IMR-90 (cell line): ENCODE results near the gene UBASH3B. TPM values are rescaled to one million over a fixed set of nuclear protein-coding genes. Genes with fewer than 3 reads are reported as not detected.
A peak's percentile ranks its signal among the peaks of the same experiment; 100 is the strongest.

Experiments
- ATAC-seq: fragments of 200-7000 bp; cut with Tn5 transposase; 2 replicates; pipeline ENCODE4 v1.9.1; 2020; ENCODE audit warnings: low read depth, mild to moderate bottlenecking, moderate library complexity
- BruUV-seq: library from RNA; stranded (reverse); fragments of 400-500 nt; replicated peaks from 2 replicates; lab custom pipeline; 2021; lab: Mats Ljungman, UMichigan
- CTCF ChIA-PET: fragments of 300-600 bp; formaldehyde crosslinking; extraction: SDS; loops from one replicate; lab custom pipeline; 2021; ENCODE audit warnings: antibody characterized with exemption; lab: Yijun Ruan, JAX
- POLR2A ChIA-PET: fragments of 300-600 bp; sonication (Branson Sonifier 250); formaldehyde crosslinking; loops from one replicate; lab custom pipeline; 2022; ENCODE audit warnings: antibody characterized with exemption; ENCODE audit not compliant: unreplicated experiment; lab: Charles Lee
- DNase-seq: peaks from one replicate; pipeline ENCODE4 v3.0.0; 2013
- H2AFZ ChIP-seq: replicated peaks from 2 replicates; pipeline ENCODE3; 2013; ENCODE audit warnings: low read length, mild to moderate bottlenecking; ENCODE audit not compliant: poor library complexity
- H2AK5ac ChIP-seq: 2 replicates; pipeline ENCODE4 v1.6.1; 2013; ENCODE audit warnings: low read depth, low read length, inconsistent platforms
- H2AK9ac ChIP-seq: replicated peaks from 2 replicates; pipeline ENCODE3; 2013; ENCODE audit warnings: mild to moderate bottlenecking, low read depth, low read length, moderate library complexity; ENCODE audit not compliant: poor library complexity
- H2BK120ac ChIP-seq: 2 replicates; pipeline ENCODE4 v1.6.1; 2013; ENCODE audit warnings: low read depth, low read length, inconsistent platforms
- H2BK15ac ChIP-seq: 3 replicates; pipeline ENCODE4 v1.6.1; 2013; ENCODE audit warnings: low read depth, low read length, inconsistent platforms
- H2BK20ac ChIP-seq: 2 replicates; pipeline ENCODE4 v1.6.1; 2013; ENCODE audit warnings: low read depth, mild to moderate bottlenecking, inconsistent platforms, low read length, moderate library complexity
- H2BK5ac ChIP-seq: 2 replicates; pipeline ENCODE4 v1.6.1; 2013; ENCODE audit warnings: mild to moderate bottlenecking, low read depth, low read length, inconsistent platforms; ENCODE audit not compliant: poor library complexity, severe bottlenecking
- H3K14ac ChIP-seq: replicated peaks from 2 replicates; pipeline ENCODE4 v1.6.1; 2013; ENCODE audit warnings: low read depth, low read length, inconsistent platforms
- H3K18ac ChIP-seq: 2 replicates; pipeline ENCODE4 v1.6.1; 2013; ENCODE audit warnings: low read depth, low read length, control low read depth
- H3K23ac ChIP-seq: 2 replicates; pipeline ENCODE4 v1.6.1; 2013; ENCODE audit warnings: low read depth, low read length, inconsistent platforms
- H3K27ac ChIP-seq: 2 replicates; pipeline ENCODE4 v1.5.1; 2013; ENCODE audit warnings: mild to moderate bottlenecking, control low read depth, low read length; ENCODE audit not compliant: insufficient read depth
- H3K27me3 ChIP-seq: 2 replicates; pipeline ENCODE4 v1.6.1; 2013; ENCODE audit warnings: low read length; ENCODE audit not compliant: control insufficient read depth, insufficient read depth
- H3K36me3 ChIP-seq: 2 replicates; pipeline ENCODE4 v1.6.1; 2013; ENCODE audit warnings: low read length, mixed read lengths; ENCODE audit not compliant: control insufficient read depth, insufficient read depth
- H3K4ac ChIP-seq: 2 replicates; pipeline ENCODE4 v1.6.1; 2013; ENCODE audit warnings: low read depth, low read length, inconsistent platforms
- H3K4me1 ChIP-seq: 2 replicates; pipeline ENCODE4 v1.6.1; 2013; ENCODE audit warnings: low read length, mixed read lengths; ENCODE audit not compliant: control insufficient read depth, insufficient read depth
- H3K4me2 ChIP-seq: 2 replicates; pipeline ENCODE4 v1.6.1; 2013; ENCODE audit warnings: low read depth, mild to moderate bottlenecking, control low read depth, low read length, moderate library complexity
- H3K4me3 ChIP-seq: 2 replicates; pipeline ENCODE4 v1.5.1; 2013; ENCODE audit warnings: low read depth, mild to moderate bottlenecking, control low read depth, low read length, moderate library complexity; ENCODE audit not compliant: insufficient read depth
- H3K56ac ChIP-seq: 2 replicates; pipeline ENCODE4 v1.6.1; 2013; ENCODE audit warnings: low read length, inconsistent platforms; ENCODE audit not compliant: insufficient read depth; ENCODE audit errors: extremely low read depth
- H3K79me1 ChIP-seq, 2 experiments: 2 replicates each; pipeline ENCODE4 v1.6.1; 2013; ENCODE audit warnings: low read length in 2 of 2, inconsistent platforms in 1 of 2, low read depth in 1 of 2
- H3K9ac ChIP-seq: 2 replicates; pipeline ENCODE4 v1.6.1; 2013; ENCODE audit warnings: low read depth, low read length, control low read depth
- H3K9me1 ChIP-seq: 2 replicates; pipeline ENCODE4 v1.6.1; 2013; ENCODE audit warnings: low read length, inconsistent platforms; ENCODE audit not compliant: insufficient read depth
- H3K9me3 ChIP-seq: 2 replicates; pipeline ENCODE4 v1.6.1; 2013; ENCODE audit warnings: low read length; ENCODE audit not compliant: control insufficient read depth, insufficient read depth
- H4K20me1 ChIP-seq: 2 replicates; pipeline ENCODE4 v1.6.1; 2013; ENCODE audit warnings: low read length, inconsistent platforms; ENCODE audit not compliant: insufficient read depth
- H4K5ac ChIP-seq: 2 replicates; pipeline ENCODE4 v1.6.1; 2013; ENCODE audit warnings: mild to moderate bottlenecking, low read depth, low read length, control low read depth
- H4K8ac ChIP-seq, 2 experiments: 2 replicates each; pipeline ENCODE4 v1.6.1; 2013; ENCODE audit warnings: low read depth in 2 of 2, low read length in 2 of 2, control low read depth in 1 of 2, inconsistent platforms in 1 of 2
- H4K91ac ChIP-seq: 2 replicates; pipeline ENCODE4 v1.6.1; 2013; ENCODE audit warnings: low read depth, low read length, inconsistent platforms; ENCODE audit not compliant: insufficient read depth
- BHLHE40 ChIP-seq: fragments of 150-350 bp; IDR thresholded peaks from 2 replicates; pipeline ENCODE4 v1.6.1; 2016; ENCODE audit warnings: mild to moderate bottlenecking, low read depth, low read length
- CEBPB ChIP-seq: IDR thresholded peaks from 2 replicates; pipeline ENCODE4 v1.6.1; 2012; ENCODE audit warnings: low read depth, low read length, improper control_type of control experiment
- CHD1 ChIP-seq: IDR thresholded peaks from 2 replicates; pipeline ENCODE4 v1.6.1; 2012; ENCODE audit warnings: low read depth, low read length, improper control_type of control experiment
- CTCF ChIP-seq: conservative IDR thresholded peaks from 2 replicates; pipeline ENCODE4 v1.5.1; 2012; ENCODE audit warnings: mild to moderate bottlenecking, low read depth, low read length, improper control_type of control experiment
- ELK1 ChIP-seq: fragments of 150-350 bp; IDR thresholded peaks from 2 replicates; pipeline ENCODE4 v1.6.1; 2016; ENCODE audit warnings: low read depth, mild to moderate bottlenecking, low read length, moderate library complexity, borderline replicate concordance
- FOS ChIP-seq: fragments of 150-350 bp; IDR thresholded peaks from 2 replicates; pipeline ENCODE4 v1.6.1; 2016; ENCODE audit warnings: low read depth, low read length
- MAFK ChIP-seq: IDR thresholded peaks from 2 replicates; pipeline ENCODE4 v1.6.1; 2012; ENCODE audit warnings: low read depth, low read length, improper control_type of control experiment
- MAZ ChIP-seq: IDR thresholded peaks from 2 replicates; pipeline ENCODE4 v1.6.1; 2012; ENCODE audit warnings: low read depth, mild to moderate bottlenecking, low read length, improper control_type of control experiment, moderate library complexity, borderline replicate concordance
- MXI1 ChIP-seq: IDR thresholded peaks from 2 replicates; pipeline ENCODE4 v1.6.1; 2012; ENCODE audit warnings: low read depth, mild to moderate bottlenecking, low read length, moderate library complexity, borderline replicate concordance
- NFE2L2 ChIP-seq: fragments of 150-350 bp; IDR thresholded peaks from 2 replicates; pipeline ENCODE4 v1.6.1; 2016; ENCODE audit warnings: low read depth, mild to moderate bottlenecking, low read length
- POLR2A ChIP-seq: IDR thresholded peaks from 2 replicates; pipeline ENCODE4 v1.6.1; 2012; ENCODE audit warnings: mild to moderate bottlenecking, low read depth, low read length
- RAD21 ChIP-seq: IDR thresholded peaks from 2 replicates; pipeline ENCODE4 v1.6.1; 2012; ENCODE audit warnings: low read length, improper control_type of control experiment
- RCOR1 ChIP-seq: IDR thresholded peaks from 2 replicates; pipeline ENCODE4 v1.6.1; 2012; ENCODE audit warnings: mild to moderate bottlenecking, low read length, improper control_type of control experiment; ENCODE audit not compliant: insufficient replicate concordance
- RFX5 ChIP-seq: IDR thresholded peaks from 2 replicates; pipeline ENCODE4 v1.8.0; 2012; ENCODE audit warnings: low read depth, mild to moderate bottlenecking, low read length, moderate library complexity
- SMC3 ChIP-seq: fragments of 150-350 bp; IDR thresholded peaks from 2 replicates; pipeline ENCODE4 v1.6.1; 2016; ENCODE audit warnings: low read depth, mild to moderate bottlenecking, antibody characterized with exemption, low read length, moderate library complexity
- USF2 ChIP-seq: fragments of 150-350 bp; IDR thresholded peaks from 2 replicates; pipeline ENCODE4 v1.6.1; 2017; ENCODE audit warnings: mild to moderate bottlenecking, antibody characterized with exemption, low read length, low read depth
- WGBS, 2 experiments: methylation state at CpG; one replicate each; pipeline versions ENCODE4 v1.1.5 to v1.1.7; 2013; ENCODE audit warnings: missing lambda C conversion rate in 2 of 2; ENCODE audit not compliant: insufficient read length in 1 of 2; ENCODE audit errors: extremely low coverage in 2 of 2; 5-methylcytosine and 5-hydroxymethylcytosine counted together
- dilution Hi-C: fragments of 300-500 bp; cut with HindIII; formaldehyde crosslinking; loops from one replicate; pipeline ENCODE4 v1.14.3; 2018; ENCODE audit warnings: low sequenced_read_pairs; ENCODE audit not compliant: unreplicated experiment
- in situ Hi-C: fragments of 300-500 bp; cut with MboI; formaldehyde crosslinking; loops from 3 replicates; pipeline ENCODE4 v1.14.3; 2019; ENCODE audit warnings: low sequenced_read_pairs, inconsistent platforms, mixed read lengths
- intact Hi-C: fragments of 100-400 bp; cut with micrococcal nuclease; formaldehyde crosslinking; loops from 2 replicates; pipeline ENCODE4 v1.10.0; 2022
- polyA plus RNA-seq, 3 experiments: library from polyadenylated mRNA; depleted of rRNA; stranded (reverse); fragments of >200 nt; gene quantifications; 2 replicates each; pipeline ENCODE4 v1.2.3, GENCODE V29; 2012; ENCODE audit warnings: low replicate concordance in 1 of 3
- total RNA-seq: library from RNA; depleted of rRNA; stranded (reverse); fragments of >200 nt; gene quantifications from 2 replicates; pipeline ENCODE4 v1.2.3, GENCODE V29; 2012

The UBASH3B gene
- total and polyA plus RNA-seq, 2 of the 4 experiments (the other 2 are of a cell fraction) = 27.2 to 48.0 TPM

- intact Hi-C loops = no loop called here
- Histone ChIP-seq H3K27me3 (no peaks in the 10 kb centered on the region), H4K20me1 (peaks cover 22% of the 10 kb centered on the region), H3K9ac (no peak overlapping the region), H2BK5ac (peak overlapping the region; percentile 48), H3K4me2 (no peak overlapping the region), H4K5ac (no peak overlapping the region), H3K9me3 (peaks cover 4% of the 10 kb centered on the region), H3K36me3 (no peaks in the 10 kb centered on the region; the same call in 1 of the 2 replicates), H3K18ac (no peak overlapping the region; the same call in 1 of the 2 replicates), H3K23ac (peak overlapping the region; percentile 28; the same call in 1 of the 2 replicates), H2AK9ac (no peak overlapping the region), H4K8ac (peak overlapping the region in 1 of 2 experiments; percentile 12; a peak in 1 of 4 replicates), H3K4ac (peak overlapping the region; percentile 62; the same call in 1 of the 2 replicates), H2BK20ac (peak overlapping the region; percentile 23; the same call in 1 of the 2 replicates), H2BK15ac (peak overlapping the region; percentile 38; the same call in 2 of the 3 replicates), H3K4me1 (peaks cover 32% of the 10 kb centered on the region), H3K27ac (no peak overlapping the region), H4K91ac (peak overlapping the region; percentile 31; the same call in 1 of the 2 replicates), H3K9me1 (peaks cover 37% of the 10 kb centered on the region), H2AFZ (no peak overlapping the region), H2BK120ac (peak overlapping the region; percentile 38; the same call in 1 of the 2 replicates), H2AK5ac (peak overlapping the region; percentile 87), H3K79me1 (peaks cover 39 to 83% of the 10 kb centered on the region in 2 experiments), H3K4me3 (no peak overlapping the region), H3K56ac (no peak overlapping the region), H3K14ac (peak overlapping the region; percentile 53; the same call in 1 of the 2 replicates)
- dilution Hi-C loops = no loop called here
- no CpG with 5 or more reads among the region's 1 CpG for WGBS, 2 experiments
- no peak for ATAC-seq
- BruUV-seq = no TSS peak
- DNase-seq = no peak
- ChIA-PET CTCF (interaction anchor here (0.6 to 1.3 kb wide), 2 partner anchors 111 to 196 kb away, joined by 4 to 5 read pairs; no protein-coding TSS in a partner anchor), POLR2A (interaction anchor here (0.6 kb wide), 1 partner anchor 31 kb away, joined by 4 read pairs; no protein-coding TSS in a partner anchor)
- in situ Hi-C loops = no loop called here
- TF ChIP-seq CTCF = no peak
- TF ChIP-seq RCOR1 = no peak
- no peak for TF ChIP-seq CHD1
- no peak for TF ChIP-seq MAZ
- no peak for TF ChIP-seq MAFK
- TF ChIP-seq MXI1 = no peak
- TF ChIP-seq FOS = no peak
- no peak for TF ChIP-seq NFE2L2
- TF ChIP-seq BHLHE40 = no peak
- no peak for TF ChIP-seq CEBPB
- TF ChIP-seq ELK1 = no peak
- TF ChIP-seq USF2 = no peak
- no peak for TF ChIP-seq RAD21
- no peak for TF ChIP-seq POLR2A
- TF ChIP-seq RFX5 = no peak
- TF ChIP-seq SMC3 = no peak
These were observed 14.6 kb downstream of the UBASH3B start for GRCh38 chr11:122670131-122670530.
